Nephron (organoid): Measurements from ENCODE around the gene MACC1.

Experiments used
- H3K27ac Mint-ChIP-seq, 3 experiments: 2 replicates each; pipeline ENCODE4 v1.8.0; 2020; ENCODE audit warnings: mixed read lengths in 3 of 3, mild to moderate bottlenecking in 2 of 3, moderate library complexity in 1 of 3
- H3K27me3 Mint-ChIP-seq: 2 replicates; pipeline ENCODE4 v1.8.0; 2021; ENCODE audit warnings: low read depth, mild to moderate bottlenecking, moderate library complexity, mixed read lengths
- H3K36me3 Mint-ChIP-seq: 2 replicates; pipeline ENCODE4 v1.8.0; 2020; ENCODE audit warnings: low read depth, mixed read lengths
- H3K4me1 Mint-ChIP-seq: 2 replicates; pipeline ENCODE4 v1.8.0; 2020; ENCODE audit warnings: mixed read lengths
- H3K4me3 Mint-ChIP-seq, 3 experiments: 2 replicates each; pipeline ENCODE4 v1.8.0; 2020; ENCODE audit warnings: mild to moderate bottlenecking in 3 of 3, mixed read lengths in 3 of 3, moderate library complexity in 2 of 3
- H3K9me3 Mint-ChIP-seq: 2 replicates; pipeline ENCODE4 v1.8.0; 2020; ENCODE audit warnings: mixed read lengths
- TF ChIP-seq, protein P1 (sequence below), 3 experiments: fragments of 200-600 bp; sonication (generic); IDR thresholded peaks; one replicate each; pipeline ENCODE4 v1.5.0; 2021; ENCODE audit warnings: antibody characterized with exemption in 3 of 3; ENCODE audit not compliant: unreplicated experiment in 3 of 3

The MACC1 gene

DNA sequence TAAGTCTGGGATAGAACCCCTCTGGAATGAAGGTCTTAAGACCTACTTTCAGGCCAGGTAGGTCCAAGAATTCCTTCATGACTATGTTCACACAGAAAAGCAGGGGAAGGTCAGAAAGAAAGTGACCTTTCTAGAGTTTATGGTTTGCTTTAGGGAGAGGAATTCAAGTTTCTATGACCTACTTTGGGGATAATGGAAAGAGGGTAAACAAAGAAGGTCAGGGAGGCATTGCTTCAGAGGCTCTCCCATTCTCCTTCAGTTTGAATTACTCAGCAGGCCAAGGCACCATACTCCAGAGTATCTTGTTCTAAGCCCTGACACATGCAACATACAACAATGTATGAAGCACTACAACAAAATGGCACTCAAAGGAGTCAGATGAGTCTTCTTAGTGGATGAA is 11.5 kb upstream of the MACC1 start:
- Mint-ChIP-seq H3K27ac (no peak overlapping the region), H3K9me3 (no peaks in the 10 kb centered on the region), H3K36me3 (no peaks in the 10 kb centered on the region), H3K4me1 (no peaks in the 10 kb centered on the region), H3K27me3 (no peaks in the 10 kb centered on the region), H3K4me3 (no peak overlapping the region)
- TF ChIP-seq, protein P1, sequence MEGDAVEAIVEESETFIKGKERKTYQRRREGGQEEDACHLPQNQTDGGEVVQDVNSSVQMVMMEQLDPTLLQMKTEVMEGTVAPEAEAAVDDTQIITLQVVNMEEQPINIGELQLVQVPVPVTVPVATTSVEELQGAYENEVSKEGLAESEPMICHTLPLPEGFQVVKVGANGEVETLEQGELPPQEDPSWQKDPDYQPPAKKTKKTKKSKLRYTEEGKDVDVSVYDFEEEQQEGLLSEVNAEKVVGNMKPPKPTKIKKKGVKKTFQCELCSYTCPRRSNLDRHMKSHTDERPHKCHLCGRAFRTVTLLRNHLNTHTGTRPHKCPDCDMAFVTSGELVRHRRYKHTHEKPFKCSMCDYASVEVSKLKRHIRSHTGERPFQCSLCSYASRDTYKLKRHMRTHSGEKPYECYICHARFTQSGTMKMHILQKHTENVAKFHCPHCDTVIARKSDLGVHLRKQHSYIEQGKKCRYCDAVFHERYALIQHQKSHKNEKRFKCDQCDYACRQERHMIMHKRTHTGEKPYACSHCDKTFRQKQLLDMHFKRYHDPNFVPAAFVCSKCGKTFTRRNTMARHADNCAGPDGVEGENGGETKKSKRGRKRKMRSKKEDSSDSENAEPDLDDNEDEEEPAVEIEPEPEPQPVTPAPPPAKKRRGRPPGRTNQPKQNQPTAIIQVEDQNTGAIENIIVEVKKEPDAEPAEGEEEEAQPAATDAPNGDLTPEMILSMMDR (IDR thresholded peaks at IDR 0.05; ENCODE audit: unreplicated experiment in 3 of 3), result no peak

DNA sequence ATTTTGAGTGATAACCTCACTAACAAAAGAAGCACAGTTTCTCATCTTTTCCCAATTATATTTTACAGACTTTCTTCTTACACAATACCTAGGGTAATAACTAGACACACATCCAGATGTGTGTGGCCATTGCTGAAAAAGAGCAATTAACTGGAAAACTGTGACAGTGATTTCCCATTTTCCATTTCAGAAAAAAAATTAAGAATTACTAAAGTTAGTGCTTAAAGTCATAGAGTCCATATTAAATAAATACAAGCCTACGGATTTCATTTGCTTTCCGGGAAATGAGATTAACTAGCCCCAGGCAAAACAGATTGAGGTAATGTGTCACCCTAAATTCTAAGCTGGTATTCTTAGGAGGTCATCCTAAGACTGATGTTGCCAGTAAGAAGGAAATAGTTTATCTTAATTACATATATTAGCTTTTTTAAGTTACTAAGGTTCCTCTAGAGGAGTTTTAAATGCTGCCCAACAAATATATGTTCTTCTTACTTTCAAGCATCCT is 10.2 kb upstream of the MACC1 start:
- Mint-ChIP-seq H3K27ac (no peak overlapping the region), H3K27me3 (no peaks in the 10 kb centered on the region), H3K4me3 (no peak overlapping the region), H3K4me1 (no peaks in the 10 kb centered on the region), H3K9me3 (no peaks in the 10 kb centered on the region), H3K36me3 (no peaks in the 10 kb centered on the region)
- TF ChIP-seq, protein P1 (IDR thresholded peaks at IDR 0.05; ENCODE audit: unreplicated experiment in 3 of 3), result no peak

DNA sequence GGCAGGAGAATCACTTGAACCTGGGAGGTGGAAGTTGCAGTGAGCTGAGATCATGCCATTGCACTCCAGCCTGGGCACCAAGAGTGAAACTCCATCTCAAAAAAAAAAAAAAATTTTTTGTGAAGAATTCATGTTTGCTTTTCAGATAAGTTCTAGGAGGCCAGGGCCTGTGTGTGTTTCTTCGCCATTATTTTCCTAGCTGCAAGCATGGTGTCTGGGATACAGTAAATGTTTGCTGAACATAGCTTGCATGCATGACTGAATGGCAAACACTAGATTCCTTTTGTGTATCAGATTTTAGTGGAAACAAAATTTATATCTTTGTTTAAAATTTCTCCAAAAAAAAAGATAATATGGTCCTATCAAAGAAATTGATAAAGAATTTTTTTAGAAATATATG is 9.7 kb upstream of the MACC1 start:
- Mint-ChIP-seq H3K4me1 (no peaks in the 10 kb centered on the region), H3K27me3 (no peaks in the 10 kb centered on the region), H3K9me3 (no peaks in the 10 kb centered on the region), H3K36me3 (no peaks in the 10 kb centered on the region), H3K27ac (no peak overlapping the region), H3K4me3 (no peak overlapping the region)
- TF ChIP-seq, protein P1 (IDR thresholded peaks at IDR 0.05; ENCODE audit: unreplicated experiment in 3 of 3), result no peak

DNA sequence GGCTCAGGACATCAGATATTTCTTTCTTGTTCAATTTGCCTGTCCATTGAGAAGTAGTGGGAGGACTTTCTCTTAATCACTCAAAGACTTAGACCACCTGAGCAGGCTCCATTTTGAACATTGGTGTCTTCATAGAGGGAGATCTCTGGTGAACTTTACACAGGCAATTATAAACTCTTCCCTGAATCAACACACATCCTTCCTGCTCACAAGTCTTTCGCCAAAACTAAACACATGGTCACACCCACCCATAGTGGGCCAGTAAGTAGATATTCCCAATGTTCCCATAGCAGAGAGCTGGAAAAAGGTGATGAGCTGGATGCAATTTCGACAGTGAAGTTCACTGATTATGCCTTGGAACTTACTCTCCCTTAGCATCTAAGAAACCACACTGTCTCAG is 8.2 kb upstream of the MACC1 start:
- Mint-ChIP-seq H3K27me3 (no peaks in the 10 kb centered on the region), H3K9me3 (no peaks in the 10 kb centered on the region), H3K36me3 (no peaks in the 10 kb centered on the region), H3K4me3 (no peak overlapping the region), H3K27ac (no peak overlapping the region), H3K4me1 (no peaks in the 10 kb centered on the region)
- TF ChIP-seq, protein P1 (IDR thresholded peaks at IDR 0.05; ENCODE audit: unreplicated experiment in 3 of 3), result no peak

DNA sequence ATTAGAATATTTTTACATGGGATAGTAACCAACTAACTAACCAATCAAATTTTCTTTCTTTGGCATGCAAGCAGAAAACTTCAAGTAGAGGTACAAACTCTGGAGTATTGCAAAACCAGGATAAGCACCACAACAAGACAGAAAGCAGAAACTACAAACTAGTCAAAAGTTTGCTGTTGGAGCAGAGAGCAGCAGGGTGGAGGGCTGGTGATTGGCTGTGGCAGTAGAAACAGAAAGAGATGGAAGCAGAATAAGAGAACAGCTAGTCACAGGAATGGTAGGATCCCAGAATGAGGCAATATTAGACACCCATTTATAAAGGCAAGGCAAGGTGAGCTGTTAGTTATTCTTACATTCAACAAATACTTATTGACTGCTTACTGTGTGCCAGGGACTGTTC is 6.8 kb upstream of the MACC1 start:
- H3K4me3 Mint-ChIP-seq, result no peak overlapping the region
- no peaks in the 10 kb centered on the region for H3K9me3 Mint-ChIP-seq
- H3K36me3 Mint-ChIP-seq, result no peaks in the 10 kb centered on the region
- H3K4me1 Mint-ChIP-seq, result no peaks in the 10 kb centered on the region
- H3K27me3 Mint-ChIP-seq, result no peaks in the 10 kb centered on the region
- no peak overlapping the region for H3K27ac Mint-ChIP-seq
- TF ChIP-seq, protein P1 (IDR thresholded peaks at IDR 0.05; ENCODE audit: unreplicated experiment in 3 of 3), result no peak

DNA sequence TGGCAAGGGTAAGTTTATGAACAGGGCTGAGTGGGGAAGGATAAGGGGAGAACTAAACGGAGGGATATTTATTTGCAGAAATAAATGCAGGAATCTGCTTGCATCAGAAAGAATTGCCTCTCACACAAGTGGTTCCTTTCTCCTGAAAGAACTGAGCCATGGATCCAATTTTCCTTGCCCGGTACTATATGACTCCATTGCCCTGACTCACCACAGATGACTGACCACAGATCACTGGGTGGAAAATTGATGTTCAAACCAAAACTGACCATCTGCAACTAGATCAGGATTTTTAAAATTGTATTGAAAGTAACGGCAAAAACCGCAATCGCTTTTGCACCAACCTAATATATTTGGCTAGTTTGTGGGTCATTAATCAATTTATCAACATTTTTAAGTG is 6.2 kb upstream of the MACC1 start:
- Mint-ChIP-seq H3K9me3 (no peaks in the 10 kb centered on the region), H3K36me3 (no peaks in the 10 kb centered on the region)

More for the DNA sequence above, 6.2 kb upstream of the MACC1 start:
- no peak overlapping the region for H3K27ac Mint-ChIP-seq
- H3K4me3 Mint-ChIP-seq, result no peak overlapping the region
- TF ChIP-seq, protein P1 (IDR thresholded peaks at IDR 0.05; ENCODE audit: unreplicated experiment in 3 of 3), result no peak
- H3K4me1 Mint-ChIP-seq, result no peaks in the 10 kb centered on the region
- no peaks in the 10 kb centered on the region for H3K27me3 Mint-ChIP-seq
